Gastroesophageal sphincter (tissue), 4 donors: ENCODE data around the gene SMG6. TPM values are rescaled to one million over a fixed set of nuclear protein-coding genes. Genes with fewer than 3 reads are reported as not detected.

Source experiments
- small RNA-seq, 4 donors: library from RNA; depleted of rRNA; stranded (forward); fragments of <200 nt; gene quantifications; one replicate each; pipeline ENCODE3, GENCODE V24; 2016
- total RNA-seq, 4 donors: library from RNA; depleted of rRNA; stranded (reverse); fragments of >200 nt; gene quantifications; one replicate each; pipeline ENCODE4 v1.1.0, GENCODE V29; 2016

Gene SMG6
- total RNA-seq, 4 donors from 2014 or later: 27.2 to 75.5 (median 43.9) TPM

Small RNA genes lying within 50 kb of the gene (small RNA-seq; reads per million reads assigned to genes)
- gene AC090617.6 (0 reads per million in 4 donors), gene AC090617.7 (0 reads per million in 4 donors), gene AC090617.8 (0 reads per million in 4 donors), gene AC090617.9 (0 reads per million in 4 donors), gene MIR132 (7.5 to 28.1 (median 12.9) reads per million in 4 donors), gene MIR212 (3.5 to 8.3 (median 3.9) reads per million in 4 donors), gene OVCA2 (0 reads per million in 4 donors), gene RN7SL624P (0 reads per million in 4 donors), gene SNORD91A (1,531 to 2,279 (median 1,675) reads per million in 4 donors), gene SNORD91B (489 to 715 (median 571) reads per million in 4 donors)

Other genes starting within 250 kb of the SMG6 start
- 10 to 100 TPM; 32.8 to 56.2 (median 41.6) TPM for gene HIC1, start 248.7 kb downstream of the SMG6 start, total RNA-seq
- gene SRR, start 165 bp upstream of the SMG6 start, total RNA-seq: 10 to 100 TPM; 13.7 to 38.8 (median 16.9) TPM
- 10 to 100 TPM; 25.0 to 58.3 (median 46.5) TPM for gene TSR1, start 32.7 kb upstream of the SMG6 start, total RNA-seq
- 10 to 100 TPM; 32.9 to 58.6 (median 47.4) TPM for gene SGSM2, start 33.7 kb upstream of the SMG6 start, total RNA-seq
- gene MNT, start 97.3 kb upstream of the SMG6 start, total RNA-seq: 10 to 100 TPM; 11.8 to 12.7 (median 12.3) TPM
- 10 to 100 TPM; 30.7 to 68.0 (median 58.7) TPM for gene METTL16, start 208.1 kb upstream of the SMG6 start, total RNA-seq